SH-SY5Y (cell line): ENCODE measurements around the gene KANSL1.

Experiments used
- GATA2 ChIP-seq: IDR thresholded peaks from 2 replicates; pipeline ENCODE4 v1.6.1; 2011; ENCODE audit warnings: mild to moderate bottlenecking, low read depth, low read length
- GATA3 ChIP-seq: IDR thresholded peaks from 2 replicates; pipeline ENCODE4 v1.6.1; 2011; ENCODE audit warnings: low read depth, mild to moderate bottlenecking, low read length, moderate library complexity

DNA sequence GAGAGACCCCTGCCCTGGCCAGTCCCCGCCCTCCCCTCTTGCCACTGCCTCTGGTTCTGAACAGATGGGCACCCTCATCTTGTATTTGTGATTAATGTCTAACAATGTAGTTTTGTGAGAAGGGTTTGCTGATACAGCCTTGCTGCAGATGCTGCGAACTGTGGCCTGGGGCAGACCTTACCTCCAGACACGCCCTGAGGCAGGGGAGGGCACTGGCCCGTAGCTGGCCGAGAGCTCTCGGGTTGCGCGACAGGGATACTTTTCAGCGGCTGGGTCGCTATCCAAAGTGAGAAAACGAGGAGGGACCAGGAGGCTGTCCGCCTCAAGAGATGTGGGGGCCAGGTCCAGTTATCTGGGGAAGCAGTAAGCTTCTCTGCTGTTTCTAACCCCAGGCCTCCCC lies 172.2 kb downstream of the KANSL1 start:
- TF ChIP-seq GATA3 = no peak
- no peak for TF ChIP-seq GATA2
